Forelimb muscle (tissue), 1 donor: Measurements from ENCODE around the gene HACD4. TPM values are rescaled to one million over a fixed set of nuclear protein-coding genes. Genes with fewer than 3 reads are reported as not detected.
"Not testable (repeated sequence)": the region's sequence is repeated elsewhere in the genome, so short reads cannot be mapped to it uniquely, and the experiment has no call there.

ENCODE experiments used
- DNase-seq: peaks from one replicate; pipeline ENCODE4 v3.0.0-alpha.2; 2013; ENCODE audit warnings: low read depth
- polyA plus RNA-seq: library from polyadenylated mRNA; unstranded; fragments of 120-200 nt; gene quantifications from one replicate; pipeline ENCODE4 v1.2.1, GENCODE V29; 2013; ENCODE audit not compliant: insufficient read length

HACD4 gene
- polyA plus RNA-seq, 1 donor, result 1.5 TPM

DNA sequence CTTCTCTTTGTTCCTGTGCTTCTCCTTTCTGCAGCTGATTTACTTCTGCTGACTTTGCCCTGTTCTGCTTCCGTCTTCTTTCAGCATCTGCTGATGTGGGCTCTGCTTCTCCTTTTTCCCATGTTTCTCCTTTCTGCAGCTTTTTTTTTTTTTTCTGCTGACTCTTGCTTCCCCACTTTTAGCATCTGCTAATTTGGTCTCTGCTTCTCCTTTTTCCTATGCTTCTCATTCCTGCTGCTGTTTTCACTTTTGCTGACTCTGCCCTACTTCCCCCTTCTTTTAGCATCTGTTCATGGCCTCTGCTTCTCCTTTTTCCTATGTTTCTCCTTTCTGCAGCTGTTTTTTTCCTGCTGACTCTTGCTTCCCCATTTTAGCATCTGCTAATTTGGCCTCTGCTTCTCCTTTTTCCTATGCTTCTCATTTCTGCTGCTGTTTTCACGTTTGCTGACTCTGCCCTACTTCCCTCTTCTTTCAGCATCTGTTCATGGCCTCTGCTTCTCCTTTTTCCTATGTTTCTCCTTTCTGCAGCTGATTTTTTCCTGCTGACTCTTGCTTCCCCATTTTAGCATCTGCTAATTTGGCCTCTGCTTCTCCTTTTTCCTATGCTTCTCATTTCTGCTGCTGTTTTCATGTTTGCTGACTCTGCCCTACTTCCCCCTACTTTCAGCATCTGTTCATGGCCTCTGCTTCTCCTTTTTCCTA, 58.0 kb downstream of the HACD4 start:
- not testable (repeated sequence) for DNase-seq

DNA sequence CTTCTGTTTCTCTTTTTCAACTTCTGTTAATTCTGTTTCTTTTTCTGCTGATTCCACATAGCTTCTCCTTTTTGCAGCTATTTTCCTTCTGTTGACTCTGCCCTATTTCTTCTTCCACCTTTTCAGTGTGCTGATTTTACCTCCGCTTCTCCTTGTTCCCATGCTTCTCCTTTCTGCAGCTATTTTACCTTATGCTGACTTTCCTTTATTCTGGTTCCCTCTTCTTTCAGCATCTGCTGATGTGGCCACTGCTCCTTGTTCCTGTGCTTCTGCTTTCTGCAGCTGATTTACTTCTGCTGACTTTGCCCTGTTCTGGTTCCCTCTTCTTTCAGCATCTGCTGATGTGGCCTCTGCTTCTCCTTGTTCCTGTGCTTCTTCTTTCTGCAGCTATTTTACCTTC, 58.8 kb downstream of the HACD4 start:
- no peak for DNase-seq

DNA sequence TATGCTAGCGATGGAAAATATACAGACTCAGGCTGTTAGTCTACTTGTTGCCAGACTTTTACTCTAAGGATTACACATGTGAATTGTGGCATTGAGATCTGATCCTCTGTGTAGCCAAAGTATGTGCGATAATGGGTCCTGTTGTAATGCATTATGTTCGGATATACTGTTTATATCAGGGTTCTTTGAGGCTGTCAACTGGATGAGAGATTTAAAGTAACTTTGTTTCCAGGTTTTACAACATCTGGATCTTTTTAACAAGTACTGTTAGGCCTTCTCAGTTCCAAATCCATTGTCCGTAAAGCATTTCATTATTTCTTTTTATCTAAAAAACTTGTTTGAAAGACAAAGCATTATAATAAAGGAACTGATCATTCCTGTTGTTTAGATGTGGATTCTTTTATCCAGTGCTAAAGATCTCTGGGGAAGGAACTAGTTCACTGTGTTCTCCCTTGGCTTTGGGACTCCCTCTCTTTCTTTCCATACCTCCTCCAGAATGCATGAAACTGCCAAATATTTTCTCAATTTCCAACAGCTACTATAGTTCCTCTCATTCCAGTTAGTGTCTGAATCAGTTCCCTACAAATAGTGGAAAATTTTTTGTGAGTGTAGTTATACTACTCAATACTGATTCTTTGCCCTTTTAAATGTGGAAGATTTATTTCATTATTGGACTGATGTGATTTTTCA, 68.8 kb downstream of the HACD4 start:
- peak; percentile 56 for DNase-seq

DNA sequence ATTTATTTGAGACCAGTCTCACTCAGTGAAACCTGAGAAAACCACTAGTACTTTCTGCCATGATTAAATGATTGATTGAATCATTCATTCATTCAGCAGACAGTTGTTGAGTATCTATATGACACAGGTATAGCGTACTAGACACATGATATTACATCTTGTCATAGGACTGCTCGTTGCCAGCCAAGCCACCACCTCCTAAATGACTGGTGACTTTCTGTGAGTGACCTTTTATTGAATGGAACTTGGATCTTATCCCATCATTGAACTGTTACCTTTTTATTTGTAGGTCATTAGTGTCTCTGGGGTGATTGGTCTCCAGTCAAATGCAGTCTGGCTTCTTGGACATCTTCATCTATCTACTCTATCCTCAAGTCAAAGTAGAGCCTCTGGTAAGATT, 80.7 kb downstream of the HACD4 start:
- no peak for DNase-seq

Other genes with a start within 250 kb of the HACD4 start
- not detected for gene IFNB1, start 46.3 kb upstream of the HACD4 start, polyA plus RNA-seq
- gene IFNW1, start 110.2 kb upstream of the HACD4 start, polyA plus RNA-seq, result not detected
- not detected for gene IFNA21, start 135.0 kb upstream of the HACD4 start, polyA plus RNA-seq
- gene IFNA4, start 155.9 kb upstream of the HACD4 start, polyA plus RNA-seq, result not detected
- not detected for gene IFNA7, start 170.6 kb upstream of the HACD4 start, polyA plus RNA-seq
- gene IFNA10, start 175.5 kb upstream of the HACD4 start, polyA plus RNA-seq, result not detected
- gene IFNA16, start 185.7 kb upstream of the HACD4 start, polyA plus RNA-seq, result not detected
- gene IFNA17, start 196.6 kb upstream of the HACD4 start, polyA plus RNA-seq, result not detected
- gene IFNA14, start 208.4 kb upstream of the HACD4 start, polyA plus RNA-seq, result not detected